DOHH2 (cell line): ENCODE measurements around the gene GPR85.
"Not testable (repeated sequence)": the region's sequence is repeated elsewhere in the genome, so short reads cannot be mapped to it uniquely, and the experiment has no call there.

ENCODE experiments used
- H3F3A ChIP-seq: fragments of 200-600 bp; sonication (generic), shearing (Covaris generic); 2 replicates; pipeline ENCODE4 v1.6.0; 2016; ENCODE audit warnings: antibody characterized with exemption, mild to moderate bottlenecking; ENCODE audit not compliant: control insufficient read depth, insufficient read depth
- H3K27ac ChIP-seq: fragments of 200-600 bp; sonication (generic); 2 replicates; pipeline ENCODE4 v1.5.1; 2014; ENCODE audit warnings: low read depth, mild to moderate bottlenecking, low read length, moderate library complexity
- H3K27me3 ChIP-seq: fragments of 200-600 bp; sonication (generic); 2 replicates; pipeline ENCODE4 v1.6.1; 2014; ENCODE audit warnings: mild to moderate bottlenecking, low read length, mixed read lengths; ENCODE audit not compliant: control insufficient read depth
- H3K36me3 ChIP-seq: fragments of 200-600 bp; sonication (generic); 2 replicates; pipeline ENCODE4 v1.6.1; 2014; ENCODE audit warnings: mild to moderate bottlenecking, low read length, moderate library complexity, mixed read lengths; ENCODE audit not compliant: control insufficient read depth
- H3K4me1 ChIP-seq: fragments of 200-600 bp; sonication (generic); 2 replicates; pipeline ENCODE4 v1.6.1; 2014; ENCODE audit warnings: mild to moderate bottlenecking, low read length, mixed read lengths; ENCODE audit not compliant: control insufficient read depth
- H3K4me2 ChIP-seq: fragments of 200-600 bp; sonication (generic); 2 replicates; pipeline ENCODE4 v1.6.0; 2014; ENCODE audit warnings: mild to moderate bottlenecking, low read length, moderate library complexity
- H3K4me3 ChIP-seq: fragments of 200-600 bp; sonication (generic); 2 replicates; pipeline ENCODE4 v1.5.1; 2014; ENCODE audit warnings: mild to moderate bottlenecking, low read length, mixed read lengths
- H3K79me2 ChIP-seq: fragments of 200-600 bp; sonication (generic); 2 replicates; pipeline ENCODE4 v1.6.1; 2014; ENCODE audit warnings: mild to moderate bottlenecking, low read length, mixed read lengths; ENCODE audit not compliant: control insufficient read depth
- H3K9me2 ChIP-seq: fragments of 200-600 bp; sonication (generic); replicated peaks from 2 replicates; pipeline ENCODE4 v1.6.1; 2014; ENCODE audit warnings: mild to moderate bottlenecking, low read length, mixed read lengths; ENCODE audit not compliant: control insufficient read depth
- H3K9me3 ChIP-seq: fragments of 200-600 bp; sonication (generic); 2 replicates; pipeline ENCODE4 v1.6.1; 2014; ENCODE audit warnings: antibody characterized with exemption, low read length, mixed read lengths; ENCODE audit not compliant: control insufficient read depth, insufficient read depth
- H4K20me1 ChIP-seq: fragments of 200-600 bp; sonication (generic); 2 replicates; pipeline ENCODE4 v1.6.0; 2014; ENCODE audit warnings: low read depth, mild to moderate bottlenecking, antibody characterized with exemption, low read length, moderate library complexity; ENCODE audit not compliant: control insufficient read depth, insufficient read depth
- EZH2phosphoT487 ChIP-seq: fragments of 200-600 bp; sonication (generic); IDR thresholded peaks from 2 replicates; pipeline ENCODE4 v1.6.1; 2017; ENCODE audit warnings: borderline replicate concordance, mild to moderate bottlenecking, antibody characterized with exemption, low read length, moderate library complexity, mixed read lengths
- TF ChIP-seq, protein P1 (sequence below): fragments of 200-600 bp; sonication (generic); IDR thresholded peaks from one replicate; pipeline ENCODE4 v1.5.1; 2014; ENCODE audit warnings: antibody characterized with exemption, mild to moderate bottlenecking, low read depth, low read length; ENCODE audit not compliant: poor library complexity, severe bottlenecking

GPR85 gene

GRCh38 chr7:113049221-113049620, 37.4 kb downstream of the GPR85 start:
- not testable (repeated sequence) for H3K9me2 ChIP-seq, H3K4me2 ChIP-seq, H3K27ac ChIP-seq, H3F3A ChIP-seq, H3K4me3 ChIP-seq, H3K9me3 ChIP-seq, H3K4me1 ChIP-seq, H3K27me3 ChIP-seq, H3K79me2 ChIP-seq, H4K20me1 ChIP-seq, H3K36me3 ChIP-seq

- Histone ChIP-seq H3K4me3 (no peak overlapping the region), H4K20me1 (no peaks in the 10 kb centered on the region), H3K36me3 (no peaks in the 10 kb centered on the region), H3F3A (no peaks in the 10 kb centered on the region), H3K27ac (no peak overlapping the region), H3K9me3 (no peaks in the 10 kb centered on the region), H3K4me2 (no peak overlapping the region), H3K27me3 (no peaks in the 10 kb centered on the region), H3K79me2 (no peaks in the 10 kb centered on the region), H3K4me1 (no peaks in the 10 kb centered on the region), H3K9me2 (no peaks in the 10 kb centered on the region)
- TF ChIP-seq, protein P1, sequence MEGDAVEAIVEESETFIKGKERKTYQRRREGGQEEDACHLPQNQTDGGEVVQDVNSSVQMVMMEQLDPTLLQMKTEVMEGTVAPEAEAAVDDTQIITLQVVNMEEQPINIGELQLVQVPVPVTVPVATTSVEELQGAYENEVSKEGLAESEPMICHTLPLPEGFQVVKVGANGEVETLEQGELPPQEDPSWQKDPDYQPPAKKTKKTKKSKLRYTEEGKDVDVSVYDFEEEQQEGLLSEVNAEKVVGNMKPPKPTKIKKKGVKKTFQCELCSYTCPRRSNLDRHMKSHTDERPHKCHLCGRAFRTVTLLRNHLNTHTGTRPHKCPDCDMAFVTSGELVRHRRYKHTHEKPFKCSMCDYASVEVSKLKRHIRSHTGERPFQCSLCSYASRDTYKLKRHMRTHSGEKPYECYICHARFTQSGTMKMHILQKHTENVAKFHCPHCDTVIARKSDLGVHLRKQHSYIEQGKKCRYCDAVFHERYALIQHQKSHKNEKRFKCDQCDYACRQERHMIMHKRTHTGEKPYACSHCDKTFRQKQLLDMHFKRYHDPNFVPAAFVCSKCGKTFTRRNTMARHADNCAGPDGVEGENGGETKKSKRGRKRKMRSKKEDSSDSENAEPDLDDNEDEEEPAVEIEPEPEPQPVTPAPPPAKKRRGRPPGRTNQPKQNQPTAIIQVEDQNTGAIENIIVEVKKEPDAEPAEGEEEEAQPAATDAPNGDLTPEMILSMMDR, result no peak
- no peak for TF ChIP-seq EZH2phosphoT487
Measured at GRCh38 chr7:113046453-113046852, 40.2 kb downstream of the GPR85 start.

- Histone ChIP-seq H3K9me2 (no peaks in the 10 kb centered on the region), H3K79me2 (no peaks in the 10 kb centered on the region), H3K27me3 (no peaks in the 10 kb centered on the region), H3K9me3 (no peaks in the 10 kb centered on the region), H3F3A (no peaks in the 10 kb centered on the region), H3K27ac (no peak overlapping the region), H4K20me1 (no peaks in the 10 kb centered on the region), H3K4me3 (no peak overlapping the region), H3K4me2 (no peak overlapping the region), H3K4me1 (no peaks in the 10 kb centered on the region), H3K36me3 (no peaks in the 10 kb centered on the region)
- TF ChIP-seq, protein P1, result no peak
- no peak for TF ChIP-seq EZH2phosphoT487
Measured at GRCh38 chr7:113045379-113045778, 41.2 kb downstream of the GPR85 start.

DNA sequence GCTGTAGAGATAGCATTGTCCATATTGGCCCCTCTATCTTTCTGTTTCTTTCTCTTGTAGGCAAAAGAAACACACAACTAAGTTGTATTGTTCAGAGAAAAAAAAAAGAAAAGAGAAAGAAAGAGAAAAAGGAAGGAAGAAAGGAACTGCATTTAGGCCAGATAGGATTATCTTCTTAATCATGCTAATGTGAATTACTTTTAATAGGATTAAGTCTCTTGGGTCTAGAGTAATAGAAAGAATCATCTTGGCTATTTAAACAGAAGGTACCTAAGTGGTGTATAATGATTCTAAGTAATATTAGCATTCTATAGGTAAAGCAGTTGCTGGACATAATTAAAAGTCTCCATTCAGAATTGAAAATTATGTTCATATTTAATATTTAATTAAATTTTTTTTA, 42.2 kb downstream of the GPR85 start:
- H3K79me2 ChIP-seq, result no peaks in the 10 kb centered on the region
- no peaks in the 10 kb centered on the region for H3K9me3 ChIP-seq
- no peaks in the 10 kb centered on the region for H3K9me2 ChIP-seq
- H3K4me3 ChIP-seq, result no peak overlapping the region
- no peak overlapping the region for H3K4me2 ChIP-seq
- H3F3A ChIP-seq, result no peaks in the 10 kb centered on the region
- no peaks in the 10 kb centered on the region for H3K4me1 ChIP-seq
- H3K27ac ChIP-seq, result no peak overlapping the region
- no peaks in the 10 kb centered on the region for H4K20me1 ChIP-seq
- no peaks in the 10 kb centered on the region for H3K27me3 ChIP-seq
- no peaks in the 10 kb centered on the region for H3K36me3 ChIP-seq
- TF ChIP-seq, protein P1, result no peak
- no peak for TF ChIP-seq EZH2phosphoT487
